ENCODE results near the gene ANKRD49. TPM values are rescaled to one million over a fixed set of nuclear protein-coding genes. Genes with fewer than 3 reads are reported as not detected.

ANKRD49 gene
- total and polyA plus RNA-seq, 10 of the 15 experiments (the other 5 are each of a cell fraction or from before 2014, with no cell fraction given): 19.2 to 46.6 (median 33.6) TPM

GRCh38 chr11:94494126-94494680, 419 bp downstream of the ANKRD49 start (continued):
- TF ChIP-seq BCLAF1 (IDR thresholded peaks at IDR 0.05): no peak
- TF ChIP-seq CEBPB (IDR thresholded peaks at IDR 0.05; ENCODE audit: borderline replicate concordance in 1 of 2, low read depth in 2 of 2, low read length in 2 of 2): no peak
- TF ChIP-seq PAX8 (IDR thresholded peaks at IDR 0.05): no peak
- no peak for TF ChIP-seq ZNF207 (IDR thresholded peaks at IDR 0.05; ENCODE audit: borderline replicate concordance)
- TF ChIP-seq CREB1 (IDR thresholded peaks at IDR 0.05; ENCODE audit: low read depth): no peak
- no peak for TF ChIP-seq CBX5 (IDR thresholded peaks at IDR 0.05; ENCODE audit: low read depth)
- no peak for TF ChIP-seq ZNF217 (IDR thresholded peaks at IDR 0.05)
- no peak for TF ChIP-seq ETV6 (conservative IDR thresholded peaks at IDR 0.05 in 1 of 2, IDR thresholded peaks at IDR 0.05 in 1 of 2; ENCODE audit: borderline replicate concordance in 1 of 2, low read depth in 1 of 2)
- no peak for TF ChIP-seq TBL1XR1 (IDR thresholded peaks at IDR 0.05; ENCODE audit: low read depth, low read length)
- TF ChIP-seq ZNF687 (IDR thresholded peaks at IDR 0.05): peak; percentile 14; the same call in 1 of the 2 replicates
- TF ChIP-seq NR2C2 (IDR thresholded peaks at IDR 0.05; ENCODE audit: borderline replicate concordance, control insufficient read depth, insufficient read length, low read depth): no peak
- TF ChIP-seq RB1 (IDR thresholded peaks at IDR 0.05; ENCODE audit: borderline replicate concordance): peak; percentile 57; the same call in 1 of the 2 replicates
- no peak for TF ChIP-seq PRDM15 (CRISPR knock-in tag; IDR thresholded peaks at IDR 0.05)
- no peak; the same call in 1 of the 2 replicates for TF ChIP-seq RELB (IDR thresholded peaks at IDR 0.05; ENCODE audit: low read depth)
- TF ChIP-seq NBN (IDR thresholded peaks at IDR 0.05): peak; percentile 11; the same call in 1 of the 2 replicates
- no peak for TF ChIP-seq CHD4 (IDR thresholded peaks at IDR 0.05)

Data from GM12878 (cell line).